ENCODE measurements around the gene STARD9. TPM values are rescaled to one million over a fixed set of nuclear protein-coding genes. Genes with fewer than 3 reads are reported as not detected.

STARD9 gene
- total and polyA plus RNA-seq, 4 donors: 2.4 to 27.6 (median 10.8) TPM

DNA sequence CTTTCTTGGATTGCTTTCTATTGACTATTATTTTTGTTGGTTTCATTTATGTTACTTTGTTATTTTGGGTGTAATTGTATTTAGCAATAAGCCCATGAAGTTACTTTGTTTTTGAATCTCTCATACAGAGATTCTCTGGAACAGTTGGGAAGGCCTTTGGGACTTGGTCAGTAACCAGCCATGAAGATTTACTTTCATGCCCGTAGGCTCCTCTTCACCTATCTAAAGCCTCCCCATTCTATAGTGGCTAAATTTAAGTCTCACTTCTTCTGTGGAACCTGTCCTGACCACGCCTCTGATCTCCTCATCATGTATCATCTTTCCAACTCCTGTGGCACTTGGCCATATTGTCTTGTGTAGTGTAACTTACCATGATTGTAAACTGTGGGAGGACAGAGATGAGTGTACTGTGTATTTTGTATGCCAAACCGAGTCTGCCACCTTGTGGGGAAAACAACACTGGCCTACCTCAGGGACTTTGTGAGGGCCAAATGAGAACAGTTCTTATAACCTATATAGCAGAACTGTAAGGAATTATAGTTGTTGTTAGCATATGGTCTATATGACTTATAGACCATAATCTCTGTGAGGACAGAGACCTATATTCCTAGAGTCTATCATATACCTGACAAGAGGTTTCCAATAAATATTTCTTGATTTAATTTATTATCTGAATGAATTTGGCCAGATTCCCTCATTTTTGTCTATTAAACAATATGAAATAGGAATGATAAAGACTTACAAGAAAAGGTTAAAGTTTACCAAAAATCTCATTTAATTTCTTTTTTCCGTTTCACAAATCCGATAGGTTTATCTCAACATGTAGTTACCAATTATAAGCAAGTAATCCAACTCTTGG, 75.0 kb downstream of the STARD9 start:
- no peaks in the 10 kb centered on the region for H3K27me3 ChIP-seq (ENCODE audit: control insufficient read depth in 3 of 3, insufficient read depth in 3 of 3, low read length in 2 of 3)
- no peak overlapping the region for H3K27ac ChIP-seq (ENCODE audit: low read depth in 1 of 2, low read length in 1 of 2)
- peaks cover 0 to 5% (median 0%) of the 10 kb centered on the region in 4 donors for H3K36me3 ChIP-seq (ENCODE audit: control insufficient read depth in 4 of 4, insufficient read depth in 4 of 4, low read length in 4 of 4)
- H3K4me1 ChIP-seq (ENCODE audit: control insufficient read depth in 5 of 5, insufficient read depth in 5 of 5, low read length in 5 of 5): peaks cover 0 to 2% (median 0%) of the 10 kb centered on the region in 5 donors
- 57 to 63% methylated on average over 5 of the region's 5 CpGs for WGBS, 2 donors
- H3K9me3 ChIP-seq (ENCODE audit: control insufficient read depth in 4 of 4, insufficient read depth in 3 of 4, low read length in 3 of 4): no peaks in the 10 kb centered on the region
- H3K4me3 ChIP-seq: no peak overlapping the region
- TF ChIP-seq, protein P1, sequence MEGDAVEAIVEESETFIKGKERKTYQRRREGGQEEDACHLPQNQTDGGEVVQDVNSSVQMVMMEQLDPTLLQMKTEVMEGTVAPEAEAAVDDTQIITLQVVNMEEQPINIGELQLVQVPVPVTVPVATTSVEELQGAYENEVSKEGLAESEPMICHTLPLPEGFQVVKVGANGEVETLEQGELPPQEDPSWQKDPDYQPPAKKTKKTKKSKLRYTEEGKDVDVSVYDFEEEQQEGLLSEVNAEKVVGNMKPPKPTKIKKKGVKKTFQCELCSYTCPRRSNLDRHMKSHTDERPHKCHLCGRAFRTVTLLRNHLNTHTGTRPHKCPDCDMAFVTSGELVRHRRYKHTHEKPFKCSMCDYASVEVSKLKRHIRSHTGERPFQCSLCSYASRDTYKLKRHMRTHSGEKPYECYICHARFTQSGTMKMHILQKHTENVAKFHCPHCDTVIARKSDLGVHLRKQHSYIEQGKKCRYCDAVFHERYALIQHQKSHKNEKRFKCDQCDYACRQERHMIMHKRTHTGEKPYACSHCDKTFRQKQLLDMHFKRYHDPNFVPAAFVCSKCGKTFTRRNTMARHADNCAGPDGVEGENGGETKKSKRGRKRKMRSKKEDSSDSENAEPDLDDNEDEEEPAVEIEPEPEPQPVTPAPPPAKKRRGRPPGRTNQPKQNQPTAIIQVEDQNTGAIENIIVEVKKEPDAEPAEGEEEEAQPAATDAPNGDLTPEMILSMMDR (IDR thresholded peaks at IDR 0.05; ENCODE audit: control extremely low read depth, extremely low read depth): peak; percentile 78
- ATAC-seq (ENCODE audit: insufficient read depth, low FRiP score): no peak
- H3K9ac ChIP-seq (ENCODE audit: insufficient read depth in 1 of 2, low read length in 2 of 2): no peak overlapping the region
- DNase-seq: peak; percentile 76 to 90 (median 87)

DNA sequence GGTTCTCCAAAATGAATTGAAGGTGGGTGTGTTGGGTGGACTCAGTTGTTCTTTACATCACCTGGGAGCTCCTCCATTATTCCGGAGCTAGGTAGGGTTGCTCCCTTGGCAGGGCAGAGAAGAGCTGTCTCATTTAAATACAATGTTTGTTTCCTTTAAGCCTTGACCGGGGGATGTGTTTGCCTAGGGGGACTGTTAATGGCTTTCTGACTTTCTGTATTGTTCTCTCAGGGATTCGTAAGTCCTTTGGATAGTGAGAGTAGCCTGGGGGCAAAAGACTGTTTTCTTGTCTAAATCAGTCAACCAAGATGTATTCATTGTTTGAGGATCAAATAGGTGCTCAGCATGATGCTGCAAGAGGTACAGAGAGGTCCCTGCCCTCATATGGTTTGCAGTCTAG, 90.4 kb downstream of the STARD9 start:
- no peak overlapping the region for H3K27ac ChIP-seq (ENCODE audit: low read depth in 1 of 2, low read length in 1 of 2)
- no peaks in the 10 kb centered on the region for H3K4me1 ChIP-seq (ENCODE audit: control insufficient read depth in 5 of 5, insufficient read depth in 5 of 5, low read length in 5 of 5)
- H3K9ac ChIP-seq (ENCODE audit: insufficient read depth in 1 of 2, low read length in 2 of 2): no peak overlapping the region
- H3K27me3 ChIP-seq (ENCODE audit: control insufficient read depth in 3 of 3, insufficient read depth in 3 of 3, low read length in 2 of 3): no peaks in the 10 kb centered on the region
- no peak overlapping the region for H3K4me3 ChIP-seq
- peaks cover 6 to 27% (median 9%) of the 10 kb centered on the region in 4 donors for H3K36me3 ChIP-seq (ENCODE audit: control insufficient read depth in 4 of 4, insufficient read depth in 4 of 4, low read length in 4 of 4)
- no peaks in the 10 kb centered on the region for H3K9me3 ChIP-seq (ENCODE audit: control insufficient read depth in 4 of 4, insufficient read depth in 3 of 4, low read length in 3 of 4)
- no peak for ATAC-seq (ENCODE audit: insufficient read depth, low FRiP score)
- TF ChIP-seq, protein P1 (IDR thresholded peaks at IDR 0.05; ENCODE audit: control extremely low read depth, extremely low read depth): no peak
- no peak for DNase-seq
- 85% methylated on average over 3 of the region's 3 CpGs for WGBS, 2 donors

DNA sequence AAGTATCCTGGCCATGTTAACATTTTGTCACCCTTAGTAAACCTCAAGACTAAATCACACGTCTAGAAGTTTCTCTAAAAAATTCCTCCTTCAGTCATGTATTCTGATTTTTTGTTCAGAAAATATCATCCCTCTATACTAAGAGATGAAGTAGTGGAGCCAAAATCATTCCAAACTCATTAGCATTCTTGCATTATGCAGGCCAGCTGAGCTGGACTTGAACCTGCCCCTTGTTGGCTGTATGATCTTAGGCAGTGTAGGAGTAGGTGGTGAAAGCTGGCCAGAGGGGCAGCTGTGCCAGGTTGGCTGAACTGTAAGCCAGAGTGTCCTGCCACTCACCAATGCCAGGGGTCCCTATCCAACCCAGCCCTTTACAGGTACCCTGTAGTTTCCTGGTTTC, 92.4 kb downstream of the STARD9 start:
- TF ChIP-seq, protein P1 (IDR thresholded peaks at IDR 0.05; ENCODE audit: control extremely low read depth, extremely low read depth): no peak
- H3K4me3 ChIP-seq: no peak overlapping the region
- H3K27me3 ChIP-seq (ENCODE audit: control insufficient read depth in 3 of 3, insufficient read depth in 3 of 3, low read length in 2 of 3): no peaks in the 10 kb centered on the region
- 90 to 97% methylated on average over 1 of the region's 1 CpG for WGBS, 2 donors
- H3K9ac ChIP-seq (ENCODE audit: insufficient read depth in 1 of 2, low read length in 2 of 2): no peak overlapping the region
- DNase-seq: no peak
- no peak for ATAC-seq (ENCODE audit: insufficient read depth, low FRiP score)
- H3K9me3 ChIP-seq (ENCODE audit: control insufficient read depth in 4 of 4, insufficient read depth in 3 of 4, low read length in 3 of 4): no peaks in the 10 kb centered on the region
- H3K4me1 ChIP-seq (ENCODE audit: control insufficient read depth in 5 of 5, insufficient read depth in 5 of 5, low read length in 5 of 5): no peaks in the 10 kb centered on the region
- no peak overlapping the region for H3K27ac ChIP-seq (ENCODE audit: low read depth in 1 of 2, low read length in 1 of 2)
- peaks cover 5 to 19% (median 11%) of the 10 kb centered on the region in 4 donors for H3K36me3 ChIP-seq (ENCODE audit: control insufficient read depth in 4 of 4, insufficient read depth in 4 of 4, low read length in 4 of 4)

Data from lung (tissue), 12 donors.